ENCODE measurements around the gene CRELD1.

DNA sequence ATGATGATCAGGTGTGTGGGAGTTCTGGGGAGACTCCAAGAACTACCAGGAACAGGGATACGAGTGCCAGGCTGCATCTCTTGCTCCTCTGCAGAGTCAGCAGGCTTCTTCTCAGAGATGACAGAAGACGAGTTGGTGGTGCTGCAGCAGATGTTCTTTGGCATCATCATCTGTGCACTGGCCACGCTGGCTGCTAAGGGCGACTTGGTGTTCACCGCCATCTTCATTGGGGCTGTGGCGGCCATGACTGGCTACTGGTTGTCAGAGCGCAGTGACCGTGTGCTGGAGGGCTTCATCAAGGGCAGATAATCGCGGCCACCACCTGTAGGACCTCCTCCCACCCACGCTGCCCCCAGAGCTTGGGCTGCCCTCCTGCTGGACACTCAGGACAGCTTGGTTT lies 10.6 kb downstream of the CRELD1 start:
- no peak for TF ChIP-seq POLR2AphosphoS5 (IDR thresholded peaks at IDR 0.05; ENCODE audit: low read depth, low read length)
- no peak for TF ChIP-seq POU2F2 (IDR thresholded peaks at IDR 0.05; ENCODE audit: low read depth, low read length)
- no peak for TF ChIP-seq POLR2A (IDR thresholded peaks at IDR 0.05; ENCODE audit: low read depth, low read length)
- TF ChIP-seq TAF1 (IDR thresholded peaks at IDR 0.05; ENCODE audit: low read depth, low read length): no peak
- no peak for TF ChIP-seq PAX5 (IDR thresholded peaks at IDR 0.05; ENCODE audit: insufficient read depth, low read length, severe bottlenecking)
- TF ChIP-seq SPI1 (IDR thresholded peaks at IDR 0.05; ENCODE audit: low read depth, low read length): no peak
